GM18507 (cell line): ENCODE results near the gene EDN2.
A peak's percentile ranks its signal among the peaks of the same experiment; 100 is the strongest.

Experiments used
- DNase-seq: peaks from one replicate; pipeline ENCODE4 v3.0.0; 2011; ENCODE audit warnings: low read depth; ENCODE audit not compliant: insufficient read length; ENCODE audit errors: extremely low spot score
- FAIRE-seq: peaks from 2 replicates; lab custom pipeline; 2011; peaks lifted over from hg19 to GRCh38; lab: Jason Lieb, UNC

EDN2 gene

DNA sequence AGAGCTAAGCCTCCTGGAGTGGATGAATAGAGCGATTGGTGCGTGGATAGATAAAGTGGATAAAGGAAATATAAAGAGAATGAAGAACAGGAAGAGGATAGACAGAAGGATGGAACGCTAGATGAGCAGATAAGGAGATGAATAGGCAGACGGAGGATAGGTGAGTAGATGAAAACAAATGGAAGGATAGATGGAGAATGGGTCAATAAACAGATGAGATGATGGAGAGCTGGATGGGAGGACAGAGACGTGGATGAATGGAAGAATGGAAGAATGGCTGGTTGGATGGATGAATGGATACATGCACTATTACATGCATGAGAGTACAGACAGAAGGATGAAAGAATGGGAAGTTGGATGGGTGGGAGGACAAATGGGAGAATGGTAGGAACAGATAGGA is 35.2 kb upstream of the EDN2 start:
- no peak for FAIRE-seq

DNA sequence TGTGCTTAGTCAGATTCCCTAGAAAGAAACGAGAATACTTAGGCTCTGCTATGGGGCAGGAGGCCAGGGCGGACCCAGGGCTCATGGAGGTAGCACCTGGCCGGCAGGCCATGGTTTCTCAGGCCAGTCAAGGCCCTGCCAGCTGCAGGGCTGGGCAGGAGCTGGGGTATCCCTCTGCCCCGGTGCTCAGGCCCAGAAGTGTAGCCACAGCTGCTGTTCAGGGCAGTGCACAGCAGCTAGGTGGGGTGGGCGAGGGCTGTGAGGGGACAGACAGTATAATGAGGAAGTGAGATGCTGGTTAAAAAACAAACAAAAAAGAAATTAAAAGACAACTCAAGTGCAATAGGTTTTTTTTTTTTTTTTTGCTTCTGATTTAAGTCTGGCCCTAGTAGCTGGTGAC is 34.0 kb upstream of the EDN2 start:
- no peak for FAIRE-seq
- no peak for DNase-seq

More for the DNA sequence above, 35.2 kb upstream of the EDN2 start:
- no peak for DNase-seq

DNA sequence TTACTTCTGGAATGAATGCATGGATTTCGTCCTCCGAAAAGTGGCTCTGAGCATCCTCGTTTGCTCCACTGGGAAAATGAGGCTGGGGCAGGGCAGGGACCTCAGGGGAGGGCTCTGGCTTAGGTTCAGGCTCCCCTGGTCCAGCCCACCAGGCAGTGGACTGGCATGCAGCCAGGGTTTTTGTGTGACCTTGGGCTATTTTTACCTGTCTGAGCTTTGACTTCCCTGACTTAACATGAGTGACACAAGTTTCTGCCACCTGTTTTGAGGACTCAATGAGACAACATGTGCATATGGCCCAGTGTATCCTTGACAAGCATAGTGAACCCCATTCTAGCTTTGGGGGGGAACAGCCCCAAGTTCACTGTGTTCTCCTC is 32.6 kb upstream of the EDN2 start:
- peak; percentile 35 for FAIRE-seq
- DNase-seq: no peak

GRCh38 chr1:41516168-41517061 is 31.9 kb upstream of the EDN2 start:
- peak; percentile 89 for DNase-seq

GRCh38 chr1:41515778-41516167 is 31.3 kb upstream of the EDN2 start:
- no peak for FAIRE-seq

More at GRCh38 chr1:41516168-41517061, 31.9 kb upstream of the EDN2 start:
- FAIRE-seq: peak; percentile 73

DNA sequence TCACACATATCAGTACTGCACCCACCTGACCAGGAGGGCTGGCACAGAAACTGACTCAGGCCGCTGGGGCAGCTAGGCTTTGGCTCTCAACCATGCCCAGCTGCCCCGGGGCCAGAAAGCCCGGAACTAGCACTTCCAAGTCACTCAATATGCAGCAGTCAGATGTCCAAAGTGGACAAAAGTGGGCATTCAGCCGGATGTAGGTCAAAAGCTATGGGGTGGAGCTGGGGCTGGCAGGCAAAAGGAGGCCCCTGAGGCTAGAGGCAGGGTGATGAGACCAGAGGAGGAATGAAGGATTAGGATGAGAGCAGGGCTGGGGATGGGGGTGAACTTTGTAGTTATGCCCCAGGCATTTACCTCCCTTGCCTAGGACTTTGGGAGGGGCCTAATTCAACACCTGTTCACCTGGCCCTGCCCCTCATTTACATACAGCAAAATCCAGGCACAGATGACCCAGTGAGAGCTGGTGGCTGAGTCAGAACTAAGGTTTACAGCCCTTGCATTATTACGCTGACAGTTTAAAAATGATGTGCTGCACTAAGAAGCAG is 30.7 kb upstream of the EDN2 start:
- FAIRE-seq: no peak
- no peak for DNase-seq

More at GRCh38 chr1:41515778-41516167, 31.3 kb upstream of the EDN2 start:
- no peak for DNase-seq

DNA sequence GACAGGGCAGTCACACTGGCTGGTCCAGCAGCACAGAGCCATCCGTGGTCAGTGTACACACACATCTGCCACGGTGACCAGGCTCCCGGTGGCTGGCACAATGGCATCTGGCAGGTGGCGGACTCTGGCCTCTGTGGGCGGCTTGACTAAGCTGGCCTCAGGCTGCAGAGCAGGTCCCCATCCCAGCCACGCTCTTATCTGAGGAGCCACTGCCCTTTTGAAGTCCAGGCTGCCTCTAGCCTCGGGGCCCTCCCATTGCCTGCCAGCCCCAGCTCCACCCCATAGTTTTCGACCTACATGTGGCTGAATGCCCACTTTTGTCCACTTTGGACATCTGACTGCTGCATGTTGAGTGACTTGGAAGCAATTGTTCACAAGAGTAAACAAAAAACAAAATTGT is 29.9 kb upstream of the EDN2 start:
- DNase-seq (no peak), FAIRE-seq (no peak)

DNA sequence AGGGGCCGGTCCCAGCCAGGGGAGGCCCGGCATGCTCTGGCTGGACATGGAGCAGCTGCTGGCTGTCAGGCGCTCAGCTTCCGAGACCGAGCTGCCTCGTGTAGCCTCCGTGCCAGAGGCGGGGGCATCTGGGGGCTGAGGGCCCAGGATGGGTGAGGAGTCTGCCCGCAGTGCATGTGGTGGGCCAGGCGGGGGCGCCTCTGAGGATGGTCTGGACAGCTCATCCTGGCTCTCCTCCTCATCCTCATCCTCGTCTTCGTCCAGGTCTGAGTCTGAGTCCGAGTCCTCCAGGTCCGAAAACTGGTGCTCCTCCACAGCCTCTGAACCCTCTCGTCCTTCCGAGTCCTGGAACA is 28.9 kb upstream of the EDN2 start:
- no peak for DNase-seq
- no peak for FAIRE-seq

GRCh38 chr1:41512701-41513382 is 28.4 kb upstream of the EDN2 start:
- DNase-seq (no peak), FAIRE-seq (no peak)

- no peak for FAIRE-seq
- no peak for DNase-seq
Observed at GRCh38 chr1:41511239-41511540, 26.7 kb upstream of the EDN2 start.

GRCh38 chr1:41510531-41511238 is 26.2 kb upstream of the EDN2 start:
- DNase-seq: no peak

GRCh38 chr1:41509270-41509671 is 24.8 kb upstream of the EDN2 start:
- FAIRE-seq (peak; percentile 68), DNase-seq (no peak)

More at GRCh38 chr1:41510531-41511238, 26.2 kb upstream of the EDN2 start:
- no peak for FAIRE-seq

- FAIRE-seq (no peak), DNase-seq (no peak)
Observed at GRCh38 chr1:41508290-41508689, 23.8 kb upstream of the EDN2 start.

- DNase-seq (no peak), FAIRE-seq (no peak)
Observed at GRCh38 chr1:41507836-41508235, 23.4 kb upstream of the EDN2 start.

DNA sequence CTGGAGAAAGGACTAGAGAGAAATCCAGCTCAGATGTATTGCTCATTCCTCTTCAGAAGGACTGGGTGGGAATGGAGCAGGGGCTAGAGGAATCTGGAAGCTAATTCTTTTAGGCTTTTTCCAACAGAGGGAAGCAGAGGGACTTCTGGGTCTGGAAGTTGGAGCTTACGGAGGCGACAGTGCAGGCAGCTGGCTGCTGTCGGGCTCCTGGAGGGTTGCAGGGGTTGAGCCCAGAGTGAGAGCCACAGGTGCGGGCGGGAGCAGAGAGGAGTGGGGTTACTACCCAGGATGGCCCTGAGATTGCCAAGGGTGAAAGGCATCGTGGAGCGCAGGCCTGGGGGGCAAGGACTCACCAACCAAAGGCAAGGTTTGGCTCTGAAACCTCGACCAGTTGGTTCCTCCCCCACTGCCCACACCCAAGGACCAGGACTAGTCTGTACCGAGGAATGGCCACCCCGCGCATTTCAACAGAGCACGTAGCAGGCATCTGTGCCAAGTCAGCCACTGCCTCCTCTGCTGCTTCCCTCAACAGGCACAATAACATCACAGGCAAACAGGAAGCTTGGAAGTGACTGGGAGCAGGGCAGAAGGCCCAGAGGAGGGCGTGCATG is 22.7 kb upstream of the EDN2 start:
- no peak for DNase-seq
- FAIRE-seq: no peak

- DNase-seq (no peak), FAIRE-seq (no peak)
Observed at GRCh38 chr1:41504114-41505035, 19.9 kb upstream of the EDN2 start.

- no peak for DNase-seq
- FAIRE-seq: no peak
Observed at GRCh38 chr1:41503538-41504113, 19.1 kb upstream of the EDN2 start.

GRCh38 chr1:41502912-41503311 is 18.4 kb upstream of the EDN2 start:
- no peak for FAIRE-seq
- no peak for DNase-seq

GRCh38 chr1:41501581-41501980 is 17.1 kb upstream of the EDN2 start:
- no peak for FAIRE-seq

More at GRCh38 chr1:41501581-41501980, 17.1 kb upstream of the EDN2 start:
- no peak for DNase-seq
